Measurements from ENCODE around the gene CDKN2B-AS1.

The CDKN2B-AS1 gene

GRCh38 chr9:22160221-22160620 lies 165.6 kb downstream of the CDKN2B-AS1 start:
- TF ChIP-seq CTCF (IDR thresholded peaks at IDR 0.05; ENCODE audit: low read depth, low read length, missing control alignments), result no peak
- no peak for DNase-seq (ENCODE audit: low read depth)
- H3K4me3 ChIP-seq (ENCODE audit: low read depth, low read length), result no peak overlapping the region

- no peak for TF ChIP-seq CTCF (IDR thresholded peaks at IDR 0.05; ENCODE audit: low read depth, low read length, missing control alignments)
- DNase-seq (ENCODE audit: low read depth), result no peak
- no peak overlapping the region for H3K4me3 ChIP-seq (ENCODE audit: low read depth, low read length)
Measured at GRCh38 chr9:22165144-22165543, 170.6 kb downstream of the CDKN2B-AS1 start.

GRCh38 chr9:22169243-22169642 lies 174.7 kb downstream of the CDKN2B-AS1 start:
- no peak overlapping the region for H3K4me3 ChIP-seq (ENCODE audit: low read depth, low read length)
- DNase-seq (ENCODE audit: low read depth), result no peak
- no peak for TF ChIP-seq CTCF (IDR thresholded peaks at IDR 0.05; ENCODE audit: low read depth, low read length, missing control alignments)

GRCh38 chr9:22169727-22170503 lies 175.3 kb downstream of the CDKN2B-AS1 start:
- TF ChIP-seq CTCF (IDR thresholded peaks at IDR 0.05; ENCODE audit: low read depth, low read length, missing control alignments), result no peak
- no peak overlapping the region for H3K4me3 ChIP-seq (ENCODE audit: low read depth, low read length)
- DNase-seq (ENCODE audit: low read depth), result no peak
